GM12878 (cell line): ENCODE measurements around the gene IER5. TPM values are rescaled to one million over a fixed set of nuclear protein-coding genes. Genes with fewer than 3 reads are reported as not detected.
A peak's percentile ranks its signal among the peaks of the same experiment; 100 is the strongest.

Source experiments
- BRCA1 ChIP-seq: IDR thresholded peaks from 2 replicates; pipeline ENCODE4 v1.6.1; 2011; ENCODE audit warnings: low read depth, low read length, improper control_type of control experiment
- CTCF ChIP-seq, 3 experiments: IDR thresholded peaks in 2 of 3; conservative IDR thresholded peaks in 1 of 3; 2 replicates each; pipeline ENCODE4 v1.5.1; 2011; ENCODE audit warnings: low read depth in 3 of 3, low read length in 3 of 3, mild to moderate bottlenecking in 3 of 3, control low read depth in 2 of 3, moderate library complexity in 2 of 3, inconsistent platforms in 1 of 3, mixed read lengths in 1 of 3; ENCODE audit not compliant: control insufficient read depth in 2 of 3, insufficient read depth in 1 of 3; ENCODE audit errors: extremely low read depth in 1 of 3
- EGR1 ChIP-seq, 2 experiments: IDR thresholded peaks; 1 replicate in 1 of 2; 2 replicates in 1 of 2; pipeline ENCODE4 v1.6.1; 2011 to 2012; ENCODE audit warnings: low read depth in 2 of 2, low read length in 2 of 2, borderline replicate concordance in 1 of 2, mild to moderate bottlenecking in 1 of 2, moderate library complexity in 1 of 2
- HDGF ChIP-seq: fragments of 450-650 bp; IDR thresholded peaks from 2 replicates; pipeline ENCODE4 v1.6.1; 2016; ENCODE audit warnings: antibody characterized with exemption
- IKZF1 ChIP-seq: fragments of 450-650 bp; conservative IDR thresholded peaks from 2 replicates; pipeline ENCODE4 v1.6.1; 2017; ENCODE audit warnings: antibody characterized with exemption, mild to moderate bottlenecking
- IRF4 ChIP-seq: IDR thresholded peaks from 2 replicates; pipeline ENCODE4 v1.6.1; 2011; ENCODE audit warnings: low read depth, low read length
- KAT2A ChIP-seq: conservative IDR thresholded peaks from 2 replicates; pipeline ENCODE4 v1.6.1; 2011; ENCODE audit warnings: low read depth, low read length; ENCODE audit not compliant: control insufficient read depth
- TCF3 ChIP-seq: IDR thresholded peaks from 2 replicates; pipeline ENCODE4 v1.6.1; 2012; ENCODE audit warnings: low read depth, mild to moderate bottlenecking, low read length, borderline replicate concordance; ENCODE audit not compliant: insufficient read depth
- polyA plus RNA-seq, 11 experiments: library from polyadenylated mRNA; depleted of rRNA in 4 of 11; unstranded in 6 of 11; stranded (reverse) in 5 of 11; fragments of >200 nt; fragmentation: Nextera tagmentation in 4 of 11; fragmentation: Illumina TruSeq in 1 of 11; extraction: Ambion mirVana in 4 of 11; extraction: Trizol in 1 of 11; gene quantifications; 1 replicate in 1 of 11; 2 replicates in 10 of 11; pipeline versions ENCODE4 v1.2.1 to v1.2.3, GENCODE V29; 2011 to 2016; ENCODE audit warnings: inconsistent platforms in 2 of 11, missing spikeins in 2 of 11, low read depth in 1 of 11
- total RNA-seq, 4 experiments: library from RNA; depleted of rRNA in 3 of 4; stranded (reverse); fragments of >200 nt in 3 of 4; fragmentation: Illumina TruSeq in 1 of 4; extraction: Trizol in 1 of 4; gene quantifications; 2 replicates each; pipeline versions ENCODE4 v1.2.1 to v1.2.3, GENCODE V29; 2013 to 2021
- TF ChIP-seq, protein P1 (sequence below): fragments of 450-650 bp; IDR thresholded peaks from 2 replicates; pipeline ENCODE4 v1.6.1; 2018; ENCODE audit warnings: borderline replicate concordance, mild to moderate bottlenecking; ENCODE audit not compliant: partially characterized antibody
- TF ChIP-seq, protein P2 (sequence below): fragments of 450-650 bp; formaldehyde crosslinking; IDR thresholded peaks from 2 replicates; pipeline ENCODE4 v1.5.0; 2022; ENCODE audit warnings: mild to moderate bottlenecking, missing genetic modification characterization
- TF ChIP-seq, protein P3 (sequence below): fragments of 450-650 bp; formaldehyde crosslinking; IDR thresholded peaks from 2 replicates; pipeline ENCODE4 v1.4.0; 2022; ENCODE audit warnings: mild to moderate bottlenecking, moderate library complexity
- TF ChIP-seq, protein P4 (sequence below): fragments of 150-350 bp; IDR thresholded peaks from 2 replicates; pipeline ENCODE4 v1.6.1; 2014; ENCODE audit warnings: mild to moderate bottlenecking, low read depth, low read length

Gene IER5
- total and polyA plus RNA-seq, 10 of the 15 experiments (the other 5 are each of a cell fraction or from before 2014, with no cell fraction given): 4.3 to 75.2 (median 30.5) TPM

DNA sequence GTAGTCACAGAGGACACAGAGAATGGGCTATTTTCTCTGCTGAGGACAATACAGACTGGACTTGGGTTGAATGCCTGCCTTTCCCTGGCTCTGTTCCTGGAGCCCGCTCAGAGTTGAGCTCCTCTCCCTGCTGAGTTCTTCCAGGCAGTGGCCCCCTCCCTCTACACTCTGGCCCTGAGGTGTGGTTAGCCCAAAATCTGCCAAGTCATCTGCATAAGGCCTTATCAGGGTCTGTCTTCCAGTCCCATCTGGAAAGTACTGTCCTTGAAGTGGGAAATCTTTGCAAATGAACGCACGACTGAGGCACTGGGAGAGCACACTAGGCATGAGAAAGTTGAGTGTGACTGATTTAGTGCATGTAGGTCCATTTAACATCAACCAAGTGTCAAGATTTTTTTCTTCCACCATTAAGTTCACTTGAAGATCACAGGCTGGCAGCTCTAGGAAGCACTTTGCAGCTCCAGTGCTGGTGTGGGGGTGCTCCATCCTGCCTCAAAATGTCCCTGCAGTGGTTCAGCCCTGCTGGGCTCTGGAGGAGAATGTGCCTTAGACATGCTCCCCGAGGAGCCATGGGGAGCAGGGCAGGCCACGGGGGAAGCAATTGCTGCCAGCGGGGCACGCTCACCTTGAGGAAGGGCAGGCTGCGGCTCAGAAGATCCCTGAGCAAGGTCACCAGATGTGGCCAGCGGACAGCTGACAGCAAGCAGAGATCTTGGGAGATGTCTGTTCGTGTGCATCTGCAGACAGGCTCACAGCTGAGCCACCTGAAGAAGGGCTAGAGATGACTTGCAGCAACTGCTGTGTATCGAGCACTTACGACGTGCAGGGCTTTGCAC, 41.5 kb downstream of the IER5 start (continued):
- TF ChIP-seq IKZF1 (no peak), IRF4 (peak; percentile 71; the same call in 1 of the 2 replicates), TCF3 (peak; percentile 98), CTCF (IDR thresholded peaks at IDR 0.05 in 2 of 3, conservative IDR thresholded peaks at IDR 0.05 in 1 of 3; ENCODE audit: control insufficient read depth in 2 of 3, extremely low read depth in 1 of 3, insufficient read depth in 1 of 3, low read depth in 3 of 3, low read length in 3 of 3) (no peak), HDGF (no peak), KAT2A (no peak), EGR1 (IDR thresholded peaks at IDR 0.05; ENCODE audit: borderline replicate concordance in 1 of 2, low read depth in 2 of 2, low read length in 2 of 2) (no peak), BRCA1 (no peak)
- TF ChIP-seq, protein P1, sequence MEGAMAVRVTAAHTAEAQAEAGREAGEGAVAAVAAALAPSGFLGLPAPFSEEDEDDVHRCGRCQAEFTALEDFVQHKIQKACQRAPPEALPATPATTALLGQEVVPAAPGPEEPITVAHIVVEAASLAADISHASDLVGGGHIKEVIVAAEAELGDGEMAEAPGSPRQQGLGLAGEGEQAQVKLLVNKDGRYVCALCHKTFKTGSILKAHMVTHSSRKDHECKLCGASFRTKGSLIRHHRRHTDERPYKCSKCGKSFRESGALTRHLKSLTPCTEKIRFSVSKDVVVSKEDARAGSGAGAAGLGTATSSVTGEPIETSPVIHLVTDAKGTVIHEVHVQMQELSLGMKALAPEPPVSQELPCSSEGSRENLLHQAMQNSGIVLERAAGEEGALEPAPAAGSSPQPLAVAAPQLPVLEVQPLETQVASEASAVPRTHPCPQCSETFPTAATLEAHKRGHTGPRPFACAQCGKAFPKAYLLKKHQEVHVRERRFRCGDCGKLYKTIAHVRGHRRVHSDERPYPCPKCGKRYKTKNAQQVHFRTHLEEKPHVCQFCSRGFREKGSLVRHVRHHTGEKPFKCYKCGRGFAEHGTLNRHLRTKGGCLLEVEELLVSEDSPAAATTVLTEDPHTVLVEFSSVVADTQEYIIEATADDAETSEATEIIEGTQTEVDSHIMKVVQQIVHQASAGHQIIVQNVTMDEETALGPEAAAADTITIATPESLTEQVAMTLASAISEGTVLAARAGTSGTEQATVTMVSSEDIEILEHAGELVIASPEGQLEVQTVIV: no peak
- TF ChIP-seq, protein P2, sequence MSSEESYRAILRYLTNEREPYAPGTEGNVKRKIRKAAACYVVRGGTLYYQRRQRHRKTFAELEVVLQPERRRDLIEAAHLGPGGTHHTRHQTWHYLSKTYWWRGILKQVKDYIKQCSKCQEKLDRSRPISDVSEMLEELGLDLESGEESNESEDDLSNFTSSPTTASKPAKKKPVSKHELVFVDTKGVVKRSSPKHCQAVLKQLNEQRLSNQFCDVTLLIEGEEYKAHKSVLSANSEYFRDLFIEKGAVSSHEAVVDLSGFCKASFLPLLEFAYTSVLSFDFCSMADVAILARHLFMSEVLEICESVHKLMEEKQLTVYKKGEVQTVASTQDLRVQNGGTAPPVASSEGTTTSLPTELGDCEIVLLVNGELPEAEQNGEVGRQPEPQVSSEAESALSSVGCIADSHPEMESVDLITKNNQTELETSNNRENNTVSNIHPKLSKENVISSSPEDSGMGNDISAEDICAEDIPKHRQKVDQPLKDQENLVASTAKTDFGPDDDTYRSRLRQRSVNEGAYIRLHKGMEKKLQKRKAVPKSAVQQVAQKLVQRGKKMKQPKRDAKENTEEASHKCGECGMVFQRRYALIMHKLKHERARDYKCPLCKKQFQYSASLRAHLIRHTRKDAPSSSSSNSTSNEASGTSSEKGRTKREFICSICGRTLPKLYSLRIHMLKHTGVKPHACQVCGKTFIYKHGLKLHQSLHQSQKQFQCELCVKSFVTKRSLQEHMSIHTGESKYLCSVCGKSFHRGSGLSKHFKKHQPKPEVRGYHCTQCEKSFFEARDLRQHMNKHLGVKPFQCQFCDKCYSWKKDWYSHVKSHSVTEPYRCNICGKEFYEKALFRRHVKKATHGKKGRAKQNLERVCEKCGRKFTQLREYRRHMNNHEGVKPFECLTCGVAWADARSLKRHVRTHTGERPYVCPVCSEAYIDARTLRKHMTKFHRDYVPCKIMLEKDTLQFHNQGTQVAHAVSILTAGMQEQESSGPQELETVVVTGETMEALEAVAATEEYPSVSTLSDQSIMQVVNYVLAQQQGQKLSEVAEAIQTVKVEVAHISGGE (CRISPR knock-in tag): no peak
- TF ChIP-seq, protein P3, sequence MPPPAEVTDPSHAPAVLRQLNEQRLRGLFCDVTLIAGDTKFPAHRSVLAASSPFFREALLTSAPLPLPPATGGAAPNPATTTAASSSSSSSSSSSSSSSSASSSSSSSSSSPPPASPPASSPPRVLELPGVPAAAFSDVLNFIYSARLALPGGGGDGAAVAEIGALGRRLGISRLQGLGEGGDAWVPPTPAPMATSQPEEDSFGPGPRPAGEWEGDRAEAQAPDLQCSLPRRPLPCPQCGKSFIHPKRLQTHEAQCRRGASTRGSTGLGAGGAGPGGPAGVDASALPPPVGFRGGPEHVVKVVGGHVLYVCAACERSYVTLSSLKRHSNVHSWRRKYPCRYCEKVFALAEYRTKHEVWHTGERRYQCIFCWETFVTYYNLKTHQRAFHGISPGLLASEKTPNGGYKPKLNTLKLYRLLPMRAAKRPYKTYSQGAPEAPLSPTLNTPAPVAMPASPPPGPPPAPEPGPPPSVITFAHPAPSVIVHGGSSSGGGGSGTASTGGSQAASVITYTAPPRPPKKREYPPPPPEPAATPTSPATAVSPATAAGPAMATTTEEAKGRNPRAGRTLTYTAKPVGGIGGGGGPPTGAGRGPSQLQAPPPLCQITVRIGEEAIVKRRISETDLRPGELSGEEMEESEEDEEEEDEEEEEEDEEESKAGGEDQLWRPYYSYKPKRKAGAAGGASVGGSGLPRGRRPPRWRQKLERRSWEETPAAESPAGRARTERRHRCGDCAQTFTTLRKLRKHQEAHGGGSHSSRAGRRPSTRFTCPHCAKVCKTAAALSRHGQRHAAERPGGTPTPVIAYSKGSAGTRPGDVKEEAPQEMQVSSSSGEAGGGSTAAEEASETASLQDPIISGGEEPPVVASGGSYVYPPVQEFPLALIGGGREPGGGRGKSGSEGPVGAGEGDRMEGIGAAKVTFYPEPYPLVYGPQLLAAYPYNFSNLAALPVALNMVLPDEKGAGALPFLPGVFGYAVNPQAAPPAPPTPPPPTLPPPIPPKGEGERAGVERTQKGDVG (CRISPR knock-in tag): no peak
- TF ChIP-seq, protein P4, sequence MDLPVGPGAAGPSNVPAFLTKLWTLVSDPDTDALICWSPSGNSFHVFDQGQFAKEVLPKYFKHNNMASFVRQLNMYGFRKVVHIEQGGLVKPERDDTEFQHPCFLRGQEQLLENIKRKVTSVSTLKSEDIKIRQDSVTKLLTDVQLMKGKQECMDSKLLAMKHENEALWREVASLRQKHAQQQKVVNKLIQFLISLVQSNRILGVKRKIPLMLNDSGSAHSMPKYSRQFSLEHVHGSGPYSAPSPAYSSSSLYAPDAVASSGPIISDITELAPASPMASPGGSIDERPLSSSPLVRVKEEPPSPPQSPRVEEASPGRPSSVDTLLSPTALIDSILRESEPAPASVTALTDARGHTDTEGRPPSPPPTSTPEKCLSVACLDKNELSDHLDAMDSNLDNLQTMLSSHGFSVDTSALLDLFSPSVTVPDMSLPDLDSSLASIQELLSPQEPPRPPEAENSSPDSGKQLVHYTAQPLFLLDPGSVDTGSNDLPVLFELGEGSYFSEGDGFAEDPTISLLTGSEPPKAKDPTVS: no peak
